H9 (cell line): ENCODE data around the gene CUEDC1. TPM values are rescaled to one million over a fixed set of nuclear protein-coding genes. Genes with fewer than 3 reads are reported as not detected.

ENCODE experiments used
- DNase-seq: peaks from one replicate; pipeline ENCODE4 v3.0.0-alpha.2; 2017
- H2AFZ ChIP-seq: one replicate; pipeline ENCODE4 v1.6.1; 2013; ENCODE audit warnings: mild to moderate bottlenecking, low read length, control low read depth, moderate library complexity
- H2AK5ac ChIP-seq: 2 replicates; pipeline ENCODE4 v1.6.1; 2013; ENCODE audit warnings: low read length, control low read depth, mixed read lengths; ENCODE audit not compliant: insufficient read length
- H2BK120ac ChIP-seq: one replicate; pipeline ENCODE4 v1.6.1; 2013; ENCODE audit warnings: low read depth, mild to moderate bottlenecking, low read length, control low read depth, inconsistent platforms; ENCODE audit not compliant: poor library complexity, severe bottlenecking
- H2BK12ac ChIP-seq: 2 replicates; pipeline ENCODE4 v1.6.1; 2013; ENCODE audit warnings: low read length, control low read depth, mixed read lengths, low read depth; ENCODE audit not compliant: insufficient read length
- H2BK15ac ChIP-seq: 2 replicates; pipeline ENCODE4 v1.6.1; 2013; ENCODE audit warnings: low read depth, low read length, control low read depth
- H2BK20ac ChIP-seq: one replicate; pipeline ENCODE4 v1.6.1; 2013; ENCODE audit warnings: low read depth, mild to moderate bottlenecking, low read length, control low read depth, inconsistent platforms; ENCODE audit not compliant: poor library complexity, severe bottlenecking
- H2BK5ac ChIP-seq: 2 replicates; pipeline ENCODE4 v1.6.1; 2013; ENCODE audit warnings: low read length, control low read depth, mixed read lengths; ENCODE audit not compliant: insufficient read length
- H3K14ac ChIP-seq: 2 replicates; pipeline ENCODE4 v1.6.1; 2013; ENCODE audit warnings: low read length, control low read depth; ENCODE audit not compliant: insufficient read depth
- H3K18ac ChIP-seq: 2 replicates; pipeline ENCODE4 v1.6.1; 2013; ENCODE audit warnings: low read depth, mild to moderate bottlenecking, mixed read lengths, low read length, control low read depth; ENCODE audit not compliant: insufficient read length
- H3K23ac ChIP-seq: 2 replicates; pipeline ENCODE4 v1.6.1; 2013; ENCODE audit warnings: low read length, control low read depth, mixed read lengths, low read depth; ENCODE audit not compliant: insufficient read length
- H3K23me2 ChIP-seq: 2 replicates; pipeline ENCODE4 v1.6.1; 2013; ENCODE audit warnings: low read depth, mild to moderate bottlenecking, mixed read lengths, low read length, control low read depth; ENCODE audit not compliant: insufficient read length, poor library complexity, severe bottlenecking
- H3K27ac ChIP-seq: 2 replicates; pipeline ENCODE4 v1.5.1; 2013; ENCODE audit warnings: low read length, control low read depth, mixed read lengths, low read depth; ENCODE audit not compliant: insufficient read length
- H3K27me3 ChIP-seq: 2 replicates; pipeline ENCODE4 v1.6.1; 2013; ENCODE audit warnings: low read length, control low read depth, inconsistent platforms; ENCODE audit not compliant: insufficient read depth
- H3K4ac ChIP-seq: 2 replicates; pipeline ENCODE4 v1.6.1; 2013; ENCODE audit warnings: low read depth, mild to moderate bottlenecking, control low read depth, inconsistent platforms, low read length, moderate library complexity
- H3K4me1 ChIP-seq: 2 replicates; pipeline ENCODE4 v1.6.1; 2013; ENCODE audit warnings: low read length, control low read depth, inconsistent platforms; ENCODE audit not compliant: insufficient read depth
- H3K4me2 ChIP-seq: 2 replicates; pipeline ENCODE4 v1.6.1; 2013; ENCODE audit warnings: low read length, control low read depth, mixed read lengths; ENCODE audit not compliant: insufficient read length, insufficient read depth
- H3K56ac ChIP-seq: 2 replicates; pipeline ENCODE4 v1.6.1; 2013; ENCODE audit warnings: low read depth, mild to moderate bottlenecking, mixed read lengths, low read length, control low read depth; ENCODE audit not compliant: insufficient read length
- H3K79me1 ChIP-seq: 2 replicates; pipeline ENCODE4 v1.6.1; 2013; ENCODE audit warnings: low read depth, mild to moderate bottlenecking, moderate library complexity, low read length, control low read depth, inconsistent platforms; ENCODE audit not compliant: insufficient read depth, poor library complexity, severe bottlenecking
- H3K79me2 ChIP-seq: 2 replicates; pipeline ENCODE4 v1.6.1; 2013; ENCODE audit warnings: low read length, control low read depth, inconsistent platforms; ENCODE audit not compliant: insufficient read depth
- H3K9ac ChIP-seq: 2 replicates; pipeline ENCODE4 v1.6.1; 2013; ENCODE audit warnings: low read length, control low read depth, mixed read lengths; ENCODE audit not compliant: insufficient read length; ENCODE audit errors: extremely low read depth
- H3K9me3 ChIP-seq: one replicate; pipeline ENCODE4 v1.6.1; 2013; ENCODE audit warnings: low read depth, low read length, inconsistent platforms; ENCODE audit not compliant: control insufficient read depth
- H3T11ph ChIP-seq: one replicate; pipeline ENCODE4 v1.6.1; 2013; ENCODE audit warnings: mild to moderate bottlenecking, low read length, control low read depth, inconsistent platforms
- H4K20me1 ChIP-seq: one replicate; pipeline ENCODE4 v1.6.1; 2013; ENCODE audit not compliant: control insufficient read depth, insufficient read length, insufficient read depth
- H4K5ac ChIP-seq: 2 replicates; pipeline ENCODE4 v1.6.1; 2013; ENCODE audit warnings: low read depth, mild to moderate bottlenecking, mixed read lengths, low read length, control low read depth; ENCODE audit not compliant: insufficient read length
- H4K8ac ChIP-seq: replicated peaks from 2 replicates; pipeline ENCODE4 v1.6.1; 2013; ENCODE audit warnings: low read length, control low read depth, mixed read lengths, low read depth; ENCODE audit not compliant: insufficient read length
- H4K91ac ChIP-seq: 2 replicates; pipeline ENCODE4 v1.6.1; 2013; ENCODE audit warnings: low read depth, mild to moderate bottlenecking, moderate library complexity, mixed read lengths, low read length, control low read depth; ENCODE audit not compliant: insufficient read length
- H3K27ac Mint-ChIP-seq, 3 experiments: 2 replicates in 2 of 3; 3 replicates in 1 of 3; pipeline ENCODE4 v1.8.0; 2020 to 2021; ENCODE audit warnings: mixed read lengths in 3 of 3, mild to moderate bottlenecking in 1 of 3, moderate library complexity in 1 of 3
- H3K27me3 Mint-ChIP-seq: 2 replicates; pipeline ENCODE4 v1.8.0; 2021; ENCODE audit warnings: low read depth, mild to moderate bottlenecking, moderate library complexity, mixed read lengths
- H3K36me3 Mint-ChIP-seq, 3 experiments: 2 replicates in 2 of 3; 3 replicates in 1 of 3; pipeline ENCODE4 v1.8.0; 2020 to 2021; ENCODE audit warnings: low read depth in 3 of 3, mixed read lengths in 3 of 3; ENCODE audit not compliant: insufficient read depth in 1 of 3
- H3K4me1 Mint-ChIP-seq, 2 experiments: 2 replicates each; pipeline ENCODE4 v1.8.0; 2020; ENCODE audit warnings: mixed read lengths in 2 of 2
- H3K4me3 Mint-ChIP-seq, 2 experiments: 2 replicates in 1 of 2; 3 replicates in 1 of 2; pipeline ENCODE4 v1.8.0; 2020 to 2021; ENCODE audit warnings: mild to moderate bottlenecking in 2 of 2, mixed read lengths in 2 of 2, moderate library complexity in 1 of 2
- H3K9me3 Mint-ChIP-seq, 2 experiments: 2 replicates in 1 of 2; 3 replicates in 1 of 2; pipeline ENCODE4 v1.8.0; 2020; ENCODE audit warnings: mild to moderate bottlenecking in 2 of 2, mixed read lengths in 2 of 2, moderate library complexity in 1 of 2
- CTCF ChIP-seq: fragments of 200-600 bp; sonication (generic); conservative IDR thresholded peaks from 3 replicates; pipeline ENCODE4 v1.8.0; 2021; ENCODE audit warnings: antibody characterized with exemption, mild to moderate bottlenecking
- WGBS: extraction: QIAGEN DNeasy Blood & Tissue Kit; methylation state at CpG from one replicate; pipeline ENCODE4 v1.1.7; 2013; ENCODE audit warnings: missing lambda C conversion rate, low lambda C conversion rate, mixed read lengths; ENCODE audit not compliant: insufficient read length; ENCODE audit errors: extremely low coverage; 5-methylcytosine and 5-hydroxymethylcytosine counted together
- total RNA-seq: library from RNA; stranded (reverse); gene quantifications from 2 replicates; pipeline ENCODE4 v1.2.1, GENCODE V29; 2021

Gene CUEDC1
- total RNA-seq, 1 experiment from 2014 or later, result 7.3 TPM

- H2BK12ac ChIP-seq, result no peak overlapping the region
- peaks cover 12% of the 10 kb centered on the region for H3K27me3 Mint-ChIP-seq
- no peaks in the 10 kb centered on the region for H3K79me2 ChIP-seq
- H4K8ac ChIP-seq, result no peak overlapping the region
- H2AK5ac ChIP-seq, result no peak overlapping the region
- H2BK120ac ChIP-seq, result no peak overlapping the region
- peaks cover 5% of the 10 kb centered on the region; the same call in 1 of the 2 replicates for H3K4me1 ChIP-seq
- H3K23ac ChIP-seq, result no peak overlapping the region
- H3K56ac ChIP-seq, result no peak overlapping the region
- no CpG with 5 or more reads among the region's 5 CpGs for WGBS
- no peak for DNase-seq
- H3K18ac ChIP-seq, result peak overlapping the region; percentile 9
- H3K9ac ChIP-seq, result no peak overlapping the region
- H3K9me3 Mint-ChIP-seq, result no peaks in the 10 kb centered on the region; a peak in 1 of 5 replicates
- no peak overlapping the region for H2BK5ac ChIP-seq
- H3K4me3 Mint-ChIP-seq, result no peak overlapping the region
- H3K4me2 ChIP-seq, result no peak overlapping the region
- no peaks in the 10 kb centered on the region for H3K9me3 ChIP-seq
- H4K20me1 ChIP-seq, result peaks cover 2% of the 10 kb centered on the region
- no peak overlapping the region for H2AFZ ChIP-seq
- H4K91ac ChIP-seq, result no peak overlapping the region
- H3K27ac Mint-ChIP-seq, result peak overlapping the region; percentile 7 to 54 (median 32); a peak in 6 of 7 replicates
- H2BK15ac ChIP-seq, result no peak overlapping the region
- H2BK20ac ChIP-seq, result no peak overlapping the region
- H3K4ac ChIP-seq, result no peak overlapping the region
- no peaks in the 10 kb centered on the region for H3K23me2 ChIP-seq
- H3K14ac ChIP-seq, result no peak overlapping the region; the same call in 1 of the 2 replicates
- TF ChIP-seq CTCF, result no peak
- H3K79me1 ChIP-seq, result no peaks in the 10 kb centered on the region
- H3K36me3 Mint-ChIP-seq, result no peaks in the 10 kb centered on the region
- H3K4me1 Mint-ChIP-seq, result peaks cover 49 to 51% of the 10 kb centered on the region in 2 experiments
- H3K27me3 ChIP-seq, result no peaks in the 10 kb centered on the region; the same call in 1 of the 2 replicates
- no peak overlapping the region for H3K27ac ChIP-seq
- H4K5ac ChIP-seq, result no peak overlapping the region
- H3T11ph ChIP-seq, result no peak overlapping the region
Observed at GRCh38 chr17:57948555-57949420, 6.4 kb downstream of the CUEDC1 start.
